ENCODE data around the gene FYB1.
A peak's percentile ranks its signal among the peaks of the same experiment; 100 is the strongest.

Gene FYB1

DNA sequence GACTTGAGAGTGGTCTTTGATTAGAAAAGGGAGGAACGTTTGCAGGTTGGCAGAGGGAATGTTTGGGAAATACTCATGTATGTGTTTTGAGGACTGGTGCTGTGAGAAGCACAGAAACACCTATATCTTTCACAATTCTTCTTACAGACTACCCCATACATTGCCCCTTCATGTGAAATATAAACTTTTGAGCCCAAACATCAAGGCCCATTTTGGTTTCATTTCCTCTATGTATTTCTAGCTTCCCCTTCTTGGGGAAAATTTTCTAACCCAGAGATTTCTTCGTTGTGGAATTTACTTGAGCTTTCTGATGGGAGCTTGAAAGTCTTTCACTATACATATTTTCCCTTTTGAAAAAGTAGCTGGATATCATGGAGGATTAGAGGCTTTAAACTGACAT, 67.6 kb downstream of the FYB1 start:
- no peak for DNase-seq (ENCODE audit: low read depth)
- TF ChIP-seq, protein P1, sequence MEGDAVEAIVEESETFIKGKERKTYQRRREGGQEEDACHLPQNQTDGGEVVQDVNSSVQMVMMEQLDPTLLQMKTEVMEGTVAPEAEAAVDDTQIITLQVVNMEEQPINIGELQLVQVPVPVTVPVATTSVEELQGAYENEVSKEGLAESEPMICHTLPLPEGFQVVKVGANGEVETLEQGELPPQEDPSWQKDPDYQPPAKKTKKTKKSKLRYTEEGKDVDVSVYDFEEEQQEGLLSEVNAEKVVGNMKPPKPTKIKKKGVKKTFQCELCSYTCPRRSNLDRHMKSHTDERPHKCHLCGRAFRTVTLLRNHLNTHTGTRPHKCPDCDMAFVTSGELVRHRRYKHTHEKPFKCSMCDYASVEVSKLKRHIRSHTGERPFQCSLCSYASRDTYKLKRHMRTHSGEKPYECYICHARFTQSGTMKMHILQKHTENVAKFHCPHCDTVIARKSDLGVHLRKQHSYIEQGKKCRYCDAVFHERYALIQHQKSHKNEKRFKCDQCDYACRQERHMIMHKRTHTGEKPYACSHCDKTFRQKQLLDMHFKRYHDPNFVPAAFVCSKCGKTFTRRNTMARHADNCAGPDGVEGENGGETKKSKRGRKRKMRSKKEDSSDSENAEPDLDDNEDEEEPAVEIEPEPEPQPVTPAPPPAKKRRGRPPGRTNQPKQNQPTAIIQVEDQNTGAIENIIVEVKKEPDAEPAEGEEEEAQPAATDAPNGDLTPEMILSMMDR (IDR thresholded peaks at IDR 0.05; ENCODE audit: control insufficient read depth, extremely low read depth, insufficient read depth): no peak
- no peak overlapping the region for H3K4me3 ChIP-seq (ENCODE audit: low read depth, low read length)

DNA sequence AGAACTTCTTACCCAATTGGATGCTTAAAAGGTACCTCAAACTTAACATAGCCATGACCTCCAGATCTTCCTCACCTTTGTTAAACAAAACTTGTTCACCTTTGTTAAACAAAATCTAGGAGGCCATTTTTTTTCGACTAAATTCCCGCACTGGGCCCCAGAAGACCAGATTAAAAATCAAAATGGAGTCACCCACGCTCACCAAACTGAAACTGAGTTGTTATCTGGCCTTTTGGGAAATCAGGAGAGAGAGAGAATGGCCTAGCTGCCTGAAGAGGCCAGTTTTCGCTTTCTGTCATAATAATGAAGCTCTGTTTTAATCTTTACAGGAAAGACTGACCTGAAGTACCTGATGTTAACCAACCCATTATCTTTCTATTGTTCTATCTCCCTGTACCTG, 69.4 kb downstream of the FYB1 start:
- no peak for DNase-seq (ENCODE audit: low read depth)
- TF ChIP-seq, protein P1 (IDR thresholded peaks at IDR 0.05; ENCODE audit: control insufficient read depth, extremely low read depth, insufficient read depth): no peak
- no peak overlapping the region for H3K4me3 ChIP-seq (ENCODE audit: low read depth, low read length)

DNA sequence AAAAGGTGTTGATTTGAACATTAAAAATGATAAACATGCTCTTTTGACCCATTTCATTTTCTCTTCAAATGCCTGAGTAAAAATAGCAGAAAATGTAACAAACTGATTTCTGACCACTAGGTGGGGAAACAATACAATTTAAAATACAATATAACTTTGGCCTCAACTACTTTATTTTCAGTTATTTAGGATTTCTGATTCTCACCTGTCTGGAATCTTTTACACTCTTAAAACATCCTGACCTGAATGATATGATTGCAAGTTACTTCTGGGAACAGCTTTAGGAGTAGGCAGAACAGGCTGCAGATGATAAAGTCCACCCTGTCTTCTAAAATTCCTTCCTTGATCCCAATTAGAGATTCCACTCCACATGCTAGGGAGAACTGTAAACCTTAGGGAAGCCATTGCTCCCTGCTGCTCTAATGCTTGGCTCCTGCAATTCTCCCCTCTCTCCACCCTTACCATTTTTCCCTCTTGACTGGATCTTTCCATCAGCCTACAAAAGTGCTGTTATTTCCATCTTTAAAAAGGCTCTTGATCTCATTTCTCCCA, 70.3 kb downstream of the FYB1 start:
- TF ChIP-seq, protein P1 (IDR thresholded peaks at IDR 0.05; ENCODE audit: control insufficient read depth, extremely low read depth, insufficient read depth): peak; percentile 48
- DNase-seq (ENCODE audit: low read depth): no peak
- H3K4me3 ChIP-seq (ENCODE audit: low read depth, low read length): no peak overlapping the region

DNA sequence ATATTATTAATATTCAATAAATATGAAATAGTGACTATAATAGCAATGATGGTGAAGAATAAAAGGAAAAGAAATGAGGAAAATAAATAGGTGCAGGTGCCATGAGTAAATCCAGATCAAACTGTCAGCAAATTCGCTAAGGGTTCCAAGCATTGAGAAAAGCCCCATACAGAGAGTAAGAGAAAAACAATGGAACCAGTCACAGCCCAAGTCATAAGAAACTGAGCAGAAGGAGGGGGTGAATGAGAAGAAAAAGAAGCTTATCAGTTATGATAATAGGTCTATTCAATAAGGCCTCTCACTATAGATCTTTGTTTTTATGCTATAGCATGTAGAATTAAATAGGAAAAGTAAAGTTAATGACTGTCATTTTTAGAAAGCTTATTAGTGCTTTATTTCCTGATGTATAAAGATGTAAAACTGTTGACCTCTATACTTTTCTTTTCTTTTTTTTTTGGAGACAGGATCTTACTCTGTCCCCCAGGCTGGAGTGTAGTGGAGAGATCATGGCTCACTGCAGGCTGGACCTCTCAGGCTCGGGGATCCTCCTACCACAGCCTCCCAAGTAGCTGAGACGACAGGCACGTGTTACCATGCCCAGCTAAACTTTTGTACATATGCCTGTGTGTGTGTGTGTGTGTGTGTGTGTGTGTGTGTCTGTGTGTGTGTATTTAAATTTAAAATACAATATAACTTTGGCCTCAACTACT, 72.4 kb downstream of the FYB1 start:
- no peak for DNase-seq (ENCODE audit: low read depth)
- TF ChIP-seq, protein P1 (IDR thresholded peaks at IDR 0.05; ENCODE audit: control insufficient read depth, extremely low read depth, insufficient read depth): no peak
- no peak overlapping the region for H3K4me3 ChIP-seq (ENCODE audit: low read depth, low read length)

DNA sequence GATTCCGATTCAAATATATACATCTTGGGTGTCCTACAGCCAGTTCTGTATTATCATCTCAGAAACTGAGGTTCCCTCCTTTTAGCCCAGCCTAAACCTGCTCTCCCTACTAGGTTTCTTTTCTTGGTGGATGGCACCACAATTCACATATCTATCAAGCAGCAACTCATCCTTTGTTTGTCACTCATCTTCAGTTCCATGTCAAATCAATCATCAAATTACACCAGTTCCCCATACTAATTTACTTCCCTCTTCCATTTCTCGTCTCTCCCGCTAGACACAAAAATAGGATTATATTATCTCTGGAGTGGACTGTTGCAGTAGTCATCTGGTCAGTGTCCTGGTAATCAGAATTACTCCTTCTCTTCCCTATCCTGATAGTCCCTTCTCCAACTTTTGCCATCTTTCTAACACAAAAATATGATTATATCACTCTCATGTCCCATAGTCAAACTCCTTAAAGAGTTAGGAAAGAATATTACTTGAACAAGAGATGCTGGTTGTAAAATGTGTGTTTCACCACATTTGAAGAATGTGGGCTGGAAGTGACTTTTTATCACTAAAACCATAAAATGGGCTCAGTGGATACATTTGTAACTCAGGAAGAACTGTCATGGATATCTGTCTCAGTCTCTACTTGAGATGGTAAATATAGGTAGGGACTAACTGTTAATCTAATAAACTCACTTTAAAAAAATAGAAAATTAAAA, 76.1 kb downstream of the FYB1 start:
- DNase-seq (ENCODE audit: low read depth): no peak

DNA sequence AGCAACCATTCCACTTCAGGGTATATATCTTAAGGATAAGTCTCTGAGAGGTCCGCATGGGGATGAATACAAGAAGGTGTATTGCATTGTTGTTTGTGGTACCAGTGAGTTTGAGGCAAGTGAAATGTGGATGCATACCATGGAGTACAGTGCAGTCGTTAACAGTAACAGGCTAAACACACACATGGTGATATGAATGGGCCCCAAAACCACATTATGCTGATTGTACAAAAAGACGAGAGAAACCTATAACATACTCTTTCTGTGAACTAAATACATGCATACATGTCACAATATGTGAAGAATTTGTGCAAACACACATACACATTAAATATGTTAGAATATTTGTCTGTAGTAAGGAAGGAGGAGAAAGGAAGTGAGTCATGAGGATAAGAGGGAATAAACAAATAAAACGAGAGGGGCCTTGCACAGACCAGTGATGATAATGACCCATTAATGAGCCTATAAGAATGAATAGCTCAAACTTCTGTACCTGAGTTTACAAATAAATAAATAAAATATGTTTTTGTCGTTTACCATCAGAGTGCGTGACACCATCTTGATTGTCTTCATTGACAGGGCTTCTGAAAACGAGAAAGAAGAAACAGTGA, 78.7 kb downstream of the FYB1 start:
- H3K4me3 ChIP-seq (ENCODE audit: low read depth, low read length): no peak overlapping the region
- DNase-seq (ENCODE audit: low read depth): no peak
- TF ChIP-seq, protein P1 (IDR thresholded peaks at IDR 0.05; ENCODE audit: control insufficient read depth, extremely low read depth, insufficient read depth): no peak

More for the DNA sequence above, 76.1 kb downstream of the FYB1 start:
- H3K4me3 ChIP-seq (ENCODE audit: low read depth, low read length): no peak overlapping the region
- TF ChIP-seq, protein P1 (IDR thresholded peaks at IDR 0.05; ENCODE audit: control insufficient read depth, extremely low read depth, insufficient read depth): no peak
